K562 (cell line): Measurements from ENCODE around the gene RBM20. TPM values are rescaled to one million over a fixed set of nuclear protein-coding genes. Genes with fewer than 3 reads are reported as not detected.

Source experiments
- ATAC-seq: fragments of 200-7000 bp; cut with Tn5 transposase; 3 replicates; pipeline ENCODE4 v1.9.1; 2020; ENCODE audit warnings: moderate library complexity
- BruUV-seq: library from RNA; stranded (reverse); fragments of 400-500 nt; replicated peaks from 2 replicates; lab custom pipeline; 2021; lab: Mats Ljungman, UMichigan
- CTCF ChIA-PET: fragments of 300-600 bp; formaldehyde crosslinking; extraction: SDS; loops from one replicate; lab custom pipeline; 2021; ENCODE audit warnings: low intra/inter-chr PET ratio; lab: Yijun Ruan, JAX
- POLR2A ChIA-PET: fragments of 300-600, 350-650 bp; sonication (Branson Sonifier 250); formaldehyde crosslinking; extraction: SDS; loops from one replicate; lab custom pipeline; 2021; ENCODE audit warnings: antibody characterized with exemption, inconsistent platforms; lab: Yijun Ruan, JAX
- DNase-seq, 4 experiments: peaks; one replicate each; pipeline versions ENCODE4 v3.0.0 to v3.0.0-alpha.2; 2011 to 2018; ENCODE audit warnings: low spot score in 3 of 4, mixed read lengths in 3 of 4; ENCODE audit errors: extremely low read depth in 1 of 4
- FAIRE-seq: peaks from 2 replicates; lab custom pipeline; 2011; peaks lifted over from hg19 to GRCh38; lab: Jason Lieb, UNC
- H2AFZ ChIP-seq: 2 replicates; pipeline ENCODE4 v1.6.0; 2011; ENCODE audit warnings: low read depth, low read length, control low read depth, inconsistent platforms
- H3K27ac ChIP-seq: fragments of 200-600 bp; 3 replicates; pipeline ENCODE4 v1.8.0; 2011; ENCODE audit warnings: low read depth, mild to moderate bottlenecking, control low read depth, inconsistent platforms, low read length, moderate library complexity, mixed read lengths; ENCODE audit errors: extremely low read depth
- H3K27me3 ChIP-seq, 2 experiments: fragments of 300-600 bp in 1 of 2; 2 replicates in 1 of 2; 3 replicates in 1 of 2; pipeline versions ENCODE4 v1.6.0 to v1.8.0; 2011; ENCODE audit warnings: inconsistent platforms in 2 of 2, low read length in 2 of 2, mild to moderate bottlenecking in 1 of 2, mixed read lengths in 1 of 2, moderate library complexity in 1 of 2; ENCODE audit not compliant: control insufficient read depth in 2 of 2, insufficient read depth in 2 of 2
- H3K36me3 ChIP-seq: fragments of 300-600 bp; 3 replicates; pipeline ENCODE4 v1.8.0; 2011; ENCODE audit warnings: mild to moderate bottlenecking, low read length, inconsistent platforms; ENCODE audit not compliant: control insufficient read depth, insufficient read depth
- H3K4me1 ChIP-seq, 2 experiments: fragments of 200-600 bp in 1 of 2; replicated peaks in 1 of 2; 2 replicates in 1 of 2; 3 replicates in 1 of 2; pipeline versions ENCODE4 v1.5.1 to v1.8.0; 2011; ENCODE audit warnings: inconsistent platforms in 2 of 2, low read length in 2 of 2, mild to moderate bottlenecking in 1 of 2, mixed read lengths in 1 of 2, moderate library complexity in 1 of 2; ENCODE audit not compliant: control insufficient read depth in 2 of 2, insufficient read depth in 2 of 2
- H3K4me2 ChIP-seq: 2 replicates; pipeline ENCODE4 v1.6.1; 2011; ENCODE audit warnings: low read length, control low read depth, inconsistent platforms, mixed read lengths; ENCODE audit not compliant: insufficient read depth
- H3K4me3 ChIP-seq: fragments of 200-600 bp; sonication (generic), shearing (Covaris generic); 2 replicates; pipeline ENCODE4 v1.5.1; 2016; ENCODE audit warnings: control low read depth, inconsistent platforms
- H3K79me2 ChIP-seq: fragments of 200-600 bp; 3 replicates; pipeline ENCODE4 v1.8.0; 2011; ENCODE audit warnings: low read length, inconsistent platforms; ENCODE audit not compliant: control insufficient read depth, insufficient read depth
- H3K9ac ChIP-seq, 2 experiments: 2 replicates each; pipeline versions ENCODE4 v1.6.0 to v1.6.1; 2011; ENCODE audit warnings: low read depth in 2 of 2, low read length in 2 of 2, control low read depth in 1 of 2, inconsistent platforms in 1 of 2, mild to moderate bottlenecking in 1 of 2, mixed read lengths in 1 of 2; ENCODE audit not compliant: insufficient read depth in 1 of 2
- H3K9me1 ChIP-seq: one replicate; pipeline ENCODE4 v1.6.0; 2011; ENCODE audit warnings: inconsistent platforms, mild to moderate bottlenecking, low read length, moderate library complexity; ENCODE audit not compliant: control insufficient read depth, insufficient read depth
- H3K9me3 ChIP-seq: replicated peaks from 2 replicates; pipeline ENCODE4 v1.5.1; 2011; ENCODE audit warnings: low read depth, low read length, inconsistent platforms; ENCODE audit not compliant: control insufficient read depth, insufficient read depth
- H4K20me1 ChIP-seq: replicated peaks from 2 replicates; pipeline ENCODE4 v1.6.1; 2011; ENCODE audit warnings: low read length, inconsistent platforms, mixed read lengths; ENCODE audit not compliant: control insufficient read depth, insufficient read depth
- FOSL1 ChIP-seq: fragments of 200-800 bp; sonication (Bioruptor generic); conservative IDR thresholded peaks from 2 replicates; pipeline ENCODE4 v1.6.1; 2016; ENCODE audit warnings: missing genetic modification characterization, missing compliant biosample characterization
- TRIM24 ChIP-seq, 2 experiments: fragments of 450-650 bp; IDR thresholded peaks; 2 replicates each; pipeline ENCODE4 v1.6.1; 2016
- ZBTB33 ChIP-seq: sonication (generic); formaldehyde crosslinking; IDR thresholded peaks from 2 replicates; pipeline ENCODE4 v1.8.1; 2023; ENCODE audit warnings: mild to moderate bottlenecking, missing genetic modification reagents
- WGBS: fragments of 100-300 bp; shearing (Covaris generic); methylation state at CpG from one replicate; pipeline ENCODE4 v1.1.6; 2016; ENCODE audit warnings: low coverage, mixed read lengths; ENCODE audit not compliant: insufficient coverage; ENCODE audit errors: missing lambda C conversion rate; 5-methylcytosine and 5-hydroxymethylcytosine counted together
- in situ Hi-C: fragments of 300-500 bp; cut with MboI; formaldehyde crosslinking; loops from 4 replicates; pipeline ENCODE4 v1.15.0; 2018; ENCODE audit warnings: inconsistent platforms, mixed read lengths
- intact Hi-C: fragments of 100-400 bp; cut with micrococcal nuclease; formaldehyde crosslinking; loops from 2 replicates; pipeline ENCODE4 v1.14.2; 2022
- polyA plus RNA-seq, 8 experiments: library from polyadenylated mRNA; depleted of rRNA in 4 of 8; stranded (reverse) in 5 of 8; unstranded in 3 of 8; fragments of >200 nt; fragmentation: Nextera tagmentation in 2 of 8; fragmentation: Illumina TruSeq in 1 of 8; extraction: Ambion mirVana in 2 of 8; extraction: Trizol in 1 of 8; gene quantifications; 2 replicates each; pipeline versions ENCODE4 v1.2.1 to v1.2.3, GENCODE V29; 2011 to 2014; ENCODE audit warnings: inconsistent platforms in 1 of 8, missing spikeins in 1 of 8
- total RNA-seq, 7 experiments: library from RNA; depleted of rRNA in 6 of 7; stranded (reverse); fragments of >200 nt in 6 of 7; fragmentation: Illumina TruSeq in 2 of 7; extraction: Trizol in 2 of 7; gene quantifications; 2 replicates each; pipeline versions ENCODE4 v1.2.1 to v1.2.3, GENCODE V29; 2011 to 2021; ENCODE audit warnings: low replicate concordance in 1 of 7

Gene RBM20
- total and polyA plus RNA-seq, 9 of the 15 experiments (the other 6 are each of a cell fraction or from before 2014, with no cell fraction given), result 0.63 to 5.7 (median 3.2) TPM

- Histone ChIP-seq H3K9ac (no peak overlapping the region), H3K4me1 (peaks cover 5 to 23% of the 10 kb centered on the region in 2 experiments; a peak in 3 of 5 replicates), H3K4me2 (no peak overlapping the region), H3K36me3 (no peaks in the 10 kb centered on the region), H2AFZ (no peak overlapping the region), H3K27ac (no peak overlapping the region), H3K79me2 (peaks cover 8% of the 10 kb centered on the region; the same call in 1 of the 3 replicates), H4K20me1 (no peaks in the 10 kb centered on the region), H3K9me3 (no peaks in the 10 kb centered on the region), H3K9me1 (no peaks in the 10 kb centered on the region), H3K27me3 (no peaks in the 10 kb centered on the region), H3K4me3 (no peak overlapping the region)
- ChIA-PET POLR2A (no interaction called here), CTCF (no interaction called here)
- intact Hi-C loops (no loop called here), in situ Hi-C loops (no loop called here)
- FAIRE-seq (no peak), DNase-seq (no peak), ATAC-seq (no peak; the same call in 1 of the 3 replicates)
- no TSS peak for BruUV-seq
- 52% methylated on average over 5 of the region's 5 CpGs for WGBS
- 0 out of 2 replicates have a peak, but pooled peaks have one; percentile 49 for TF ChIP-seq ZBTB33 (CRISPR knock-in tag)
- no peak for TF ChIP-seq TRIM24 (IDR thresholded peaks at IDR 0.05)
- 0 out of 2 replicates have a peak, but pooled peaks have one; percentile 12 for TF ChIP-seq FOSL1
Observed at GRCh38 chr10:110762849-110763211, 118.7 kb downstream of the RBM20 start.
